Fibroblast of gingiva (primary cell): ENCODE results near the gene OGDH.
"Not testable (repeated sequence)": the region's sequence is repeated elsewhere in the genome, so short reads cannot be mapped to it uniquely, and the experiment has no call there.

ENCODE experiments used
- DNase-seq: peaks from one replicate; pipeline ENCODE4 v3.0.0-alpha.2; 2011; ENCODE audit warnings: low read depth

Gene OGDH

GRCh38 chr7:44580945-44581878, 25.2 kb upstream of the OGDH start:
- no peak for DNase-seq

- peak; percentile 98 for DNase-seq
Measured at GRCh38 chr7:44581879-44582603, 24.4 kb upstream of the OGDH start, which contains the start of gene TMED4. Gene TMED4 (minus strand): TSS chr7:44582231. CDS start chr7:44582206, 25 bp downstream.

- DNase-seq, result no peak
Measured at GRCh38 chr7:44583146-44583865, 23.1 kb upstream of the OGDH start.

GRCh38 chr7:44587843-44588711, 18.4 kb upstream of the OGDH start:
- DNase-seq, result peak; percentile 50

GRCh38 chr7:44590910-44591309, 15.5 kb upstream of the OGDH start:
- no peak for DNase-seq

- DNase-seq, result no peak
Measured at GRCh38 chr7:44595934-44596635, 10.3 kb upstream of the OGDH start.

- DNase-seq, result not testable (repeated sequence)
Measured at GRCh38 chr7:44597181-44597580, 9.2 kb upstream of the OGDH start.

GRCh38 chr7:44599222-44599621, 7.2 kb upstream of the OGDH start:
- DNase-seq, result no peak

- DNase-seq, result no peak
Measured at GRCh38 chr7:44602576-44602910, 3.9 kb upstream of the OGDH start.

- DNase-seq, result no peak
Measured at GRCh38 chr7:44603193-44603592, 3.2 kb upstream of the OGDH start.

- DNase-seq, result no peak
Measured at GRCh38 chr7:44604941-44605340, 1.5 kb upstream of the OGDH start.

GRCh38 chr7:44607141-44608068, 978 bp downstream of the OGDH start:
- no peak for DNase-seq

GRCh38 chr7:44608916-44609648, 2.7 kb downstream of the OGDH start:
- DNase-seq, result peak; percentile 59

GRCh38 chr7:44609829-44610228, 3.4 kb downstream of the OGDH start:
- no peak for DNase-seq

GRCh38 chr7:44615149-44615611, 8.8 kb downstream of the OGDH start:
- no peak for DNase-seq

- DNase-seq, result no peak
Measured at GRCh38 chr7:44615793-44616192, 9.4 kb downstream of the OGDH start.

GRCh38 chr7:44616545-44616944, 10.1 kb downstream of the OGDH start:
- DNase-seq, result no peak

- DNase-seq, result no peak
Measured at GRCh38 chr7:44617225-44617890, 10.9 kb downstream of the OGDH start.
